ENCODE results near the gene KRTAP4-12.
"Not testable (repeated sequence)": the region's sequence is repeated elsewhere in the genome, so short reads cannot be mapped to it uniquely, and the experiment has no call there.

KRTAP4-12 gene

GRCh38 chr17:41121742-41122141 is 2.2 kb downstream of the KRTAP4-12 start:
- Histone ChIP-seq H3K4ac (ENCODE audit: low read depth in 1 of 2, low read length in 2 of 2) (no peak overlapping the region), H3K4me2 (ENCODE audit: low read length, poor library complexity, severe bottlenecking) (no peak overlapping the region), H2AK5ac (ENCODE audit: low read length, severe bottlenecking) (no peak overlapping the region), H3K36me3 (ENCODE audit: control insufficient read depth in 1 of 2, insufficient read depth in 2 of 2, low read depth in 1 of 2, low read length in 2 of 2) (no peaks in the 10 kb centered on the region), H2BK15ac (ENCODE audit: low read depth, poor library complexity, severe bottlenecking) (no peak overlapping the region), H3K27ac (ENCODE audit: low read length, poor library complexity, severe bottlenecking) (no peak overlapping the region), H2BK5ac (ENCODE audit: low read depth, low read length, poor library complexity, severe bottlenecking) (no peak overlapping the region), H4K8ac (ENCODE audit: low read length) (no peak overlapping the region), H3K18ac (ENCODE audit: low read depth in 1 of 2, low read length in 2 of 2) (no peak overlapping the region), H3K23ac (ENCODE audit: low read length in 2 of 2) (no peak overlapping the region), H3K79me1 (replicated peaks; ENCODE audit: low read length, poor library complexity, severe bottlenecking) (no peaks in the 10 kb centered on the region), H3K4me3 (ENCODE audit: insufficient read depth in 1 of 2, low read depth in 1 of 2, low read length in 2 of 2) (no peak overlapping the region), H4K91ac (ENCODE audit: low read length) (no peak overlapping the region), H3K9me3 (ENCODE audit: control insufficient read depth, low read length) (no peaks in the 10 kb centered on the region), H2BK120ac (ENCODE audit: low read depth, low read length) (no peak overlapping the region), H3K27me3 (ENCODE audit: control insufficient read depth in 1 of 2, insufficient read depth in 1 of 2, low read length in 2 of 2) (no peaks in the 10 kb centered on the region), H3K14ac (ENCODE audit: low read length in 2 of 2) (no peak overlapping the region), H2AFZ (ENCODE audit: low read depth, low read length) (no peak overlapping the region), H3K9ac (ENCODE audit: low read length) (no peak overlapping the region), H3K4me1 (ENCODE audit: control insufficient read depth, insufficient read depth, low read depth, low read length) (peaks cover 7% of the 10 kb centered on the region), H2BK12ac (ENCODE audit: low read length in 2 of 2) (no peak overlapping the region)
- WGBS: 67% methylated on average over 1 of the region's 2 CpGs
- DNase-seq: no peak

DNA sequence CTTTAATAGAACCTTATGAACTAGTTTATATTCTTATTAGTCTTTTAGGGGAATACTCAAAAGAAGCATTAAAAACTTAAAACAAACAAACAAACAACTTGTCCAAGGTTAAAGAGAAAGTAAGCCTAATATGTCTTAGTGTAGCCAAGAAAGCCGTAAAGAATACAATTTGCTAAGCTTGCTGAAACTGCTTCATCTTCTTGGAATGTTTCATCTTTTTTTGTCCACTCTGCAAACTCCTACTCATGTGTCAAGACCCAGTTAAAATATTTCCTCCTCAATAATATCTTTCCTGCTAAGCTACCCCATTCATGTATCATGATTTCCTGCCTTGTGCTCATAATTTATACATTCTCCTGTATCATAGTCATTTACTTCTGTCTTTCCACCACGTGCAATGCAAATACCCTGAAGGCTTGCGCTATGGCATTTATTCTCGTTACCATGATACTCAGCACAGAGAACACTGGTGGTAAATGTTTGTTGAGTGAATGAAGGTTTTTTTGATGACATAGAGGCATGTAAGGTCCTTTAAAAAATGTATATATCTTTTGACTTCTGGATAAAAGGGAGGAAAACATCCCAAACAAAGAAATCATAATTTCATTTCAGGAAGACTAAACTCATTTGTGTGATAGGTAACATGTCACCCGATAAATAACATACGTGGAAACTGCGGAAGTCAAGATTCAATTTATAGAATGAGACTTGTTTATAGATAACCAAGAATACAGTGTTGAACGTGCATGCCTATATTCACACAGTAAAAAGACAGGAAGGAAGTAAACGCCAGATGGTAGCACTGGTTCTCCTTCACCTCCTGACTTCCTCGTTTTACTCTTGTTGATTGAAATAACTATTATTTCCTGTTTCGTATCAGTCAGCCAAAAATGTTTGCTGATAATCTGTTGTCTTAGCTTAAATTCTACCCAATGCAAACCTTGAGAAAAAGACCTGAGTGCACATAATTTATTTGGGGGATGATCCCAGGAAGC is 4.0 kb downstream of the KRTAP4-12 start:
- H3K4me1 ChIP-seq (ENCODE audit: control insufficient read depth, insufficient read depth, low read depth, low read length); H3K79me1 ChIP-seq (replicated peaks; ENCODE audit: low read length, poor library complexity, severe bottlenecking); H3K4me3 ChIP-seq (ENCODE audit: insufficient read depth in 1 of 2, low read depth in 1 of 2, low read length in 2 of 2); H3K4ac ChIP-seq (ENCODE audit: low read depth in 1 of 2, low read length in 2 of 2); H3K9me3 ChIP-seq (ENCODE audit: control insufficient read depth, low read length); H3K18ac ChIP-seq (ENCODE audit: low read depth in 1 of 2, low read length in 2 of 2); H3K23ac ChIP-seq (ENCODE audit: low read length in 2 of 2); H2AFZ ChIP-seq (ENCODE audit: low read depth, low read length); H2BK5ac ChIP-seq (ENCODE audit: low read depth, low read length, poor library complexity, severe bottlenecking); H3K36me3 ChIP-seq (ENCODE audit: control insufficient read depth in 1 of 2, insufficient read depth in 2 of 2, low read depth in 1 of 2, low read length in 2 of 2); H3K4me2 ChIP-seq (ENCODE audit: low read length, poor library complexity, severe bottlenecking); H4K91ac ChIP-seq (ENCODE audit: low read length); H3K9ac ChIP-seq (ENCODE audit: low read length); H3K14ac ChIP-seq (ENCODE audit: low read length in 2 of 2); H3K27me3 ChIP-seq (ENCODE audit: control insufficient read depth in 1 of 2, insufficient read depth in 1 of 2, low read length in 2 of 2); H2BK15ac ChIP-seq (ENCODE audit: low read depth, poor library complexity, severe bottlenecking); H4K8ac ChIP-seq (ENCODE audit: low read length); H2BK120ac ChIP-seq (ENCODE audit: low read depth, low read length); H2BK12ac ChIP-seq (ENCODE audit: low read length in 2 of 2); H3K27ac ChIP-seq (ENCODE audit: low read length, poor library complexity, severe bottlenecking): not testable (repeated sequence)
- 60% methylated on average over 5 of the region's 11 CpGs for WGBS
- peak; percentile 14 for DNase-seq
- H2AK5ac ChIP-seq (ENCODE audit: low read length, severe bottlenecking): peak overlapping the region; percentile 56

DNA sequence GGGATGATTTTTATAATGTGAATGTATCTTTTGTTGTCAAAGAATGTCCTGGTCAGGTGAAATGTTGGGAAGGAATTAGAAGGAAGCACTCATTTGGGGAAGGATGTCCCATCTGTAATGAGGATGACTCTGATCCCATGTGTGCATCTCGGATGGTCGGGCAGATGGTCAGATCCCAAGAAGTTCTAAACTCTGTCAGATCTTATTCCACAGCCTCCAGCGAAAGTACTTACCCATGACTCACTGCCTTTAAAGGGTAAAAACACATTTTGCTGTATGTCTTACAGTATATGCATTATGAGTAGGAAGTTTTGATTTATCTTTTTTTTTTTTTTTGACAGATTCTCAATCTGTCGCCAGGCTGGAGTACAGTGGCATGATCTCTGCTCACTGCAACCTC is 5.3 kb downstream of the KRTAP4-12 start:
- Histone ChIP-seq H3K4ac (ENCODE audit: low read depth in 1 of 2, low read length in 2 of 2) (no peak overlapping the region), H3K27me3 (ENCODE audit: control insufficient read depth in 1 of 2, insufficient read depth in 1 of 2, low read length in 2 of 2) (no peaks in the 10 kb centered on the region), H3K14ac (ENCODE audit: low read length in 2 of 2) (no peak overlapping the region), H3K4me2 (ENCODE audit: low read length, poor library complexity, severe bottlenecking) (no peak overlapping the region), H3K4me3 (ENCODE audit: insufficient read depth in 1 of 2, low read depth in 1 of 2, low read length in 2 of 2) (no peak overlapping the region), H3K18ac (ENCODE audit: low read depth in 1 of 2, low read length in 2 of 2) (no peak overlapping the region), H3K9me3 (ENCODE audit: control insufficient read depth, low read length) (no peaks in the 10 kb centered on the region), H4K91ac (ENCODE audit: low read length) (no peak overlapping the region), H2BK5ac (ENCODE audit: low read depth, low read length, poor library complexity, severe bottlenecking) (no peak overlapping the region), H4K8ac (ENCODE audit: low read length) (no peak overlapping the region), H3K4me1 (ENCODE audit: control insufficient read depth, insufficient read depth, low read depth, low read length) (peaks cover 7% of the 10 kb centered on the region), H2BK15ac (ENCODE audit: low read depth, poor library complexity, severe bottlenecking) (no peak overlapping the region), H3K23ac (ENCODE audit: low read length in 2 of 2) (no peak overlapping the region), H3K9ac (ENCODE audit: low read length) (no peak overlapping the region), H2AFZ (ENCODE audit: low read depth, low read length) (no peak overlapping the region), H3K36me3 (ENCODE audit: control insufficient read depth in 1 of 2, insufficient read depth in 2 of 2, low read depth in 1 of 2, low read length in 2 of 2) (no peaks in the 10 kb centered on the region), H3K27ac (ENCODE audit: low read length, poor library complexity, severe bottlenecking) (no peak overlapping the region), H2BK120ac (ENCODE audit: low read depth, low read length) (no peak overlapping the region), H3K79me1 (replicated peaks; ENCODE audit: low read length, poor library complexity, severe bottlenecking) (no peaks in the 10 kb centered on the region), H2BK12ac (ENCODE audit: low read length in 2 of 2) (no peak overlapping the region), H2AK5ac (ENCODE audit: low read length, severe bottlenecking) (no peak overlapping the region)
- DNase-seq: no peak
- WGBS: 71% methylated on average over 3 of the region's 4 CpGs

- not testable (repeated sequence) for H3K9ac ChIP-seq (ENCODE audit: low read length); H4K8ac ChIP-seq (ENCODE audit: low read length); H2BK5ac ChIP-seq (ENCODE audit: low read depth, low read length, poor library complexity, severe bottlenecking); DNase-seq; H3K4ac ChIP-seq (ENCODE audit: low read depth in 1 of 2, low read length in 2 of 2); H2BK12ac ChIP-seq (ENCODE audit: low read length in 2 of 2); H2BK120ac ChIP-seq (ENCODE audit: low read depth, low read length); H3K79me1 ChIP-seq (replicated peaks; ENCODE audit: low read length, poor library complexity, severe bottlenecking); H3K4me3 ChIP-seq (ENCODE audit: insufficient read depth in 1 of 2, low read depth in 1 of 2, low read length in 2 of 2); H3K4me1 ChIP-seq (ENCODE audit: control insufficient read depth, insufficient read depth, low read depth, low read length); H3K9me3 ChIP-seq (ENCODE audit: control insufficient read depth, low read length); H4K91ac ChIP-seq (ENCODE audit: low read length); H3K23ac ChIP-seq (ENCODE audit: low read length in 2 of 2); H3K4me2 ChIP-seq (ENCODE audit: low read length, poor library complexity, severe bottlenecking); H3K27me3 ChIP-seq (ENCODE audit: control insufficient read depth in 1 of 2, insufficient read depth in 1 of 2, low read length in 2 of 2); H3K27ac ChIP-seq (ENCODE audit: low read length, poor library complexity, severe bottlenecking); H3K18ac ChIP-seq (ENCODE audit: low read depth in 1 of 2, low read length in 2 of 2); H3K14ac ChIP-seq (ENCODE audit: low read length in 2 of 2); H2AFZ ChIP-seq (ENCODE audit: low read depth, low read length); H3K36me3 ChIP-seq (ENCODE audit: control insufficient read depth in 1 of 2, insufficient read depth in 2 of 2, low read depth in 1 of 2, low read length in 2 of 2); H2BK15ac ChIP-seq (ENCODE audit: low read depth, poor library complexity, severe bottlenecking)
- 82% methylated on average over 9 of the region's 10 CpGs for WGBS
- peak within 1 kb of the TSS; percentile 69 for H2AK5ac ChIP-seq (ENCODE audit: low read length, severe bottlenecking)
Observed at GRCh38 chr17:41117846-41118386, 6.1 kb downstream of the KRTAP4-12 start, which contains the start of gene KRTAP4-11. Gene KRTAP4-11 (minus strand): TSS chr17:41118373. CDS start chr17:41118315, 58 bp downstream.

Data from mesenchymal stem cell (in vitro differentiated cells and primary cell).